Left lung (tissue), 10 donors: Measurements from ENCODE around the gene CS. TPM values are rescaled to one million over a fixed set of nuclear protein-coding genes. Genes with fewer than 3 reads are reported as not detected.
"Not testable (repeated sequence)": the region's sequence is repeated elsewhere in the genome, so short reads cannot be mapped to it uniquely, and the experiment has no call there.

Experiments used
- ATAC-seq: fragments of 200-7000 bp; cut with Tn5 transposase; one replicate; pipeline ENCODE4 v1.9.1; 2020; ENCODE audit warnings: moderate library complexity
- DNase-seq, 4 donors: peaks; one replicate each; pipeline ENCODE4 v3.0.0-alpha.2; 2013 to 2020
- H3K27ac ChIP-seq, 2 donors: fragments of 200-600 bp; sonication (generic) in 1 of 2; one replicate each; pipeline versions ENCODE4 v1.5.0 to v1.8.0; 2020 to 2021
- H3K27me3 ChIP-seq, 2 donors: fragments of 200-600 bp; sonication (generic) in 1 of 2; one replicate each; pipeline versions ENCODE4 v1.5.0 to v1.8.0; 2020 to 2021
- H3K36me3 ChIP-seq, 2 donors: fragments of 200-600 bp; sonication (generic) in 1 of 2; one replicate each; pipeline versions ENCODE4 v1.5.0 to v1.8.0; 2020 to 2021
- H3K4me1 ChIP-seq, 2 donors: fragments of 200-600 bp; one replicate each; pipeline ENCODE4 v1.8.0; 2021
- H3K4me3 ChIP-seq, 2 donors: fragments of 200-600 bp; sonication (generic) in 1 of 2; one replicate each; pipeline versions ENCODE4 v1.5.0 to v1.8.0; 2020 to 2021; ENCODE audit warnings: mild to moderate bottlenecking in 1 of 2
- H3K9me3 ChIP-seq, 2 donors: fragments of 200-600 bp; sonication (generic) in 1 of 2; one replicate each; pipeline versions ENCODE4 v1.5.0 to v1.8.0; 2020 to 2021
- intact Hi-C, 2 donors: fragments of 100-400 bp; cut with DNase I; formaldehyde crosslinking; loops; one replicate each; pipeline versions ENCODE4 v1.11.2 to v1.14.2; 2022
- polyA plus RNA-seq, 6 donors: library from polyadenylated mRNA; unstranded; fragments of 120-200 nt; gene quantifications; one replicate each; pipeline ENCODE4 v1.2.1, GENCODE V29; 2013; ENCODE audit not compliant: insufficient read length in 6 of 6
- total RNA-seq, 2 donors: library from RNA; stranded (reverse); fragmentation: NEBNext Ultra II Directional; extraction: Animal tissue kit (Norgen Biotek cat#: 25700); gene quantifications; one replicate each; pipeline ENCODE4 v1.2.1, GENCODE V29; 2021
- TF ChIP-seq, protein P1 (sequence below), 2 donors: fragments of 200-600 bp; sonication (generic) in 1 of 2; IDR thresholded peaks; one replicate each; pipeline versions ENCODE4 v1.5.0 to v1.8.0; 2021; ENCODE audit warnings: antibody characterized with exemption in 2 of 2
- donor health status: DM: no; HTN: yes; CAD: no.
- donor health status: DM: no; HTN: no; CAD: no.

Gene CS
- total and polyA plus RNA-seq, 8 donors = 162 to 213 (median 183) TPM

DNA sequence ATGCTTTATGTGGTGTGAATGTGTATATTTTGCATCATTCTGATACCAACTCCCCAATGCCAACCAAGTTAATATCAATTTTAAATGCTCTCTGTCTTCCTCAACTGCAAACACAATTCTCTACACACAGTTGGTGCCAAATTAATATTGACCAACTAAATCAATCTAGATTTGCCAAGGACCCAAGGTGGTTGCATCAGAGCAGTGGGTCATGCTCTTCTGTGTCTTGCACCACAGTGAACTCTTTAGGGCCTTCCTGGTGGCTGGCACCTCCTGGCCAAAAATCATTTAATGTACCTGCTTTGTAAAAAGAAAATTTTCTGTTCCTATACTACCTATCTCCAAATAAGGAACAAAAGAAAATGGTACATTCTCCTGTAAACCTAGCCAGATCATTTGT lies 19.3 kb downstream of the CS start:
- ATAC-seq (no peak), DNase-seq (no peak)
- Histone ChIP-seq H3K4me3 (no peak overlapping the region), H3K4me1 (no peaks in the 10 kb centered on the region), H3K9me3 (no peaks in the 10 kb centered on the region), H3K27ac (no peak overlapping the region), H3K36me3 (peaks cover 0 to 100% of the 10 kb centered on the region in 2 donors), H3K27me3 (no peaks in the 10 kb centered on the region)
- intact Hi-C loops = no loop called here
- TF ChIP-seq, protein P1, sequence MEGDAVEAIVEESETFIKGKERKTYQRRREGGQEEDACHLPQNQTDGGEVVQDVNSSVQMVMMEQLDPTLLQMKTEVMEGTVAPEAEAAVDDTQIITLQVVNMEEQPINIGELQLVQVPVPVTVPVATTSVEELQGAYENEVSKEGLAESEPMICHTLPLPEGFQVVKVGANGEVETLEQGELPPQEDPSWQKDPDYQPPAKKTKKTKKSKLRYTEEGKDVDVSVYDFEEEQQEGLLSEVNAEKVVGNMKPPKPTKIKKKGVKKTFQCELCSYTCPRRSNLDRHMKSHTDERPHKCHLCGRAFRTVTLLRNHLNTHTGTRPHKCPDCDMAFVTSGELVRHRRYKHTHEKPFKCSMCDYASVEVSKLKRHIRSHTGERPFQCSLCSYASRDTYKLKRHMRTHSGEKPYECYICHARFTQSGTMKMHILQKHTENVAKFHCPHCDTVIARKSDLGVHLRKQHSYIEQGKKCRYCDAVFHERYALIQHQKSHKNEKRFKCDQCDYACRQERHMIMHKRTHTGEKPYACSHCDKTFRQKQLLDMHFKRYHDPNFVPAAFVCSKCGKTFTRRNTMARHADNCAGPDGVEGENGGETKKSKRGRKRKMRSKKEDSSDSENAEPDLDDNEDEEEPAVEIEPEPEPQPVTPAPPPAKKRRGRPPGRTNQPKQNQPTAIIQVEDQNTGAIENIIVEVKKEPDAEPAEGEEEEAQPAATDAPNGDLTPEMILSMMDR (IDR thresholded peaks at IDR 0.05) = no peak

DNA sequence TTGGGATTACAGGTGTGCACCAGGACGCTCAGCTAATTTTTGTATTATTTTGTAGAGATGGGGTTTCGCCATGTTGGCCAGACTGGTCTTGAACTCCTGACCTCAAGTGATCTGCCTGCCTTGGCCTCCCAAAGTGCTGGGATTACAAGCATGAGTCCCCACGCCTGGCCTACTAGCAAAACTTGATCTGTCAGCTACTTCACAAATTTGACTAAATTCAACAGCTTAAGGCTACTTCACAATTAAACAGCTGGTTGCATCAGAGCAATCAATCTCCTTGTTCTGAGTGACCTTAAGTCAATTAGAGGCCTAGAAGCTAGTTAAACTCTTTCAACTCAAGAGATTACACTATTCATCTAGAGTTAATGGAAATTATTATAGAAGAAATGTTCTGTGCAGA lies 21.2 kb downstream of the CS start:
- Histone ChIP-seq H3K4me1 (no peaks in the 10 kb centered on the region), H3K9me3 (no peaks in the 10 kb centered on the region), H3K36me3 (peaks cover 0 to 100% of the 10 kb centered on the region in 2 donors), H3K4me3 (no peak overlapping the region), H3K27ac (no peak overlapping the region), H3K27me3 (no peaks in the 10 kb centered on the region)
- no peak for ATAC-seq
- intact Hi-C loops = no loop called here
- TF ChIP-seq, protein P1 (IDR thresholded peaks at IDR 0.05) = no peak
- no peak for DNase-seq

DNA sequence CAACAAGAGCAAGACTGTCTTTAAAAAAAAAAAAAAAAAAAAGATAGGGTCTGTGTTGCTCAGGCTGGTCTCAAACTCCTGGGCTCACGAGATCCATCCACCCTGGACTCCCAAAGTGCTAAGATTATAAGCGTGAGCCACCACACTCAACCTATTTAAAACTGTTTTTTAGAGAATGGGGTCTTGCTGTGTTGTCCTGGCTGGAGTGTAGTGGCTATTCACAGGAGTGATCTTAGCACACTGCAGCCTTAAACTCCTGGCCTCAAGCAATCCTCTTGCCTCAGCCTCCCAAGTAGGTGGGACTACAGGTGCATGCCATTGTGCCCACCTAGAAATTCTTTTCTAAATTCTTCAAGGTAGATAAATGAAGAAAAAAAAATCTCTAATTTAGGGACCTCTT lies 25.8 kb downstream of the CS start:
- intact Hi-C loops = no loop called here
- Histone ChIP-seq H3K36me3 (peaks cover 0 to 91% of the 10 kb centered on the region in 2 donors), H3K4me1 (no peaks in the 10 kb centered on the region), H3K27me3 (no peaks in the 10 kb centered on the region), H3K27ac (no peak overlapping the region), H3K4me3 (no peak overlapping the region), H3K9me3 (no peaks in the 10 kb centered on the region)
- ATAC-seq (no peak), DNase-seq (no peak)
- TF ChIP-seq, protein P1 (IDR thresholded peaks at IDR 0.05) = no peak

DNA sequence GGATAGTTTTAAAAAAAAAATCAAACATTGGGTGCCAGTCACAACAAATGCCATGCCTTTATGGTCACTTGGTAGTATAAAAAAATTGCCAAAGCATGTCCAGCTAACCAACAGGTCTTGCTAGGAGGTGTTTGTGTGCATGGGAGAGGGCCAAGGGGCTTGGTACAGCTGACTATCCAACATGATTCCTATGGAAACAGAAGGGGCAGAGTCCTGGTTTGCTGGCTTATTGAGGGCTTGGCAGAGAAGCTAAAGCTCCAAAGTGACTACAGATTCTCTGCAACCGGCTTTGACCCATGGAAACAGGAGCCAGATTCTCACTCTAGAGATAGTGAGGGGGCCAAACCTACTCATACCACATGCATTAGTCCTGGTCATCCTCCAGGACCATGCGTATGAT lies 27.7 kb downstream of the CS start:
- H3K27ac ChIP-seq, ATAC-seq, H3K4me1 ChIP-seq, H3K27me3 ChIP-seq, intact Hi-C loops, H3K4me3 ChIP-seq, H3K9me3 ChIP-seq, DNase-seq: not testable (repeated sequence)
- H3K36me3 ChIP-seq = peaks cover 0 to 72% of the 10 kb centered on the region in 2 donors

DNA sequence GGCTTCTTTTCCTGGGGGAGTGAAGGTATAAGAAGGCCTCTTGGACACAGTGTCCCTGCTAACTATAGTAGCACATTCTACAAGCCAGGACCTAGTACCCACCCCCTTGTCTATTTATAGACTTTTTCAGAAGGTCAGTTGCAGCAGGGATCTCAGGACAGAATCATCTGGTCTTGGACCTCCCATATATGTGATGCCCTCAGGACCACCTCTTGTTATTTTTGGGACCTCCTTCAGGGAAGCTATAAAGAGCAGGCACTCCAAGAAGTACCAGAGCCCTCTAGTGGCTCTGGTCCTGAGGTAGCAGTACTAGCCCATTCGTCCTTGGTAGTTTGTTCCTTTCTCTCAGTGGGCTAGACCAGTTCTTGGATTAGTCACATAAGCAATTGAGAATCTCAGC lies 29.1 kb downstream of the CS start:
- intact Hi-C loops = no loop called here
- Histone ChIP-seq H3K27me3 (no peaks in the 10 kb centered on the region), H3K9me3 (no peaks in the 10 kb centered on the region), H3K36me3 (peaks cover 0 to 58% of the 10 kb centered on the region in 2 donors), H3K27ac (no peak overlapping the region), H3K4me1 (peaks cover 4 to 13% of the 10 kb centered on the region in 2 donors), H3K4me3 (no peak overlapping the region)
- peak in 1 of 4 donors; percentile 19 for DNase-seq
- TF ChIP-seq, protein P1 (IDR thresholded peaks at IDR 0.05) = no peak
- ATAC-seq = no peak

DNA sequence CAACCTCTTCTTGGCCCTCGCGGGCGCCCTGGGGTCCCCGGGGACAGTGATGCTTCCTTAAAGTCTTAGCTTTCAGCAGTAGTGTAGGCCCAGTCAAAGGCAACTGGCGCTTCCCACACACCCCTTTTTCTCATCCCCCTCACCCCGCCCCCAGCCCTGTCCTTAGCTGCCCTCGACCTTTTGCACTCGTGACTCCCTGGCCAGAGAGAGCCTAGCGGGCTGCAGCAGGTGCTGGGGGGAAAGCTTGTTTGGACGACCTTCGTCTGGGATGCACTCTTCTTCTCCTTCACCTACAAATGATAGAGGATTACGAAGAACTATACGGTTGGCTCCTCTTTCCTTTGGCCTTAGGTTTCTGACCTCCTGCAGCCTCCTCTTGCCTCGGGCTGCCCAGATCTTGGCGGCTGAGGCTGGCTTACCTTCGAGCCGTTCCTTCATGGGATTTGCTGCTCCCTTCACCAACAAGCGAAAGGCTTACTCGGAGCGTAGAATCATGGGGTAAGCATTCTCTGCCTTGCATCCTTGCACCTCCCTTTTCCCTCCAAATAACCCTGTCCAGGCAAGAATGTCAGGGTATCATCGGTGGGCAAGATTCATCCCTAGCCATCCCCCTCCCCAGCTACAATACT lies 32.6 kb downstream of the CS start:
- peak overlapping the region; percentile 93 to 94 for H3K27ac ChIP-seq
- DNase-seq (no peak), ATAC-seq (peak; percentile 19)
- H3K4me3 ChIP-seq = peak overlapping the region; percentile 68 to 79
- H3K36me3 ChIP-seq = peaks cover 0 to 23% of the 10 kb centered on the region in 2 donors
- H3K9me3 ChIP-seq = no peaks in the 10 kb centered on the region
- TF ChIP-seq, protein P1 (IDR thresholded peaks at IDR 0.05) = no peak
- intact Hi-C loops = no loop called here
- H3K27me3 ChIP-seq = no peaks in the 10 kb centered on the region
- H3K4me1 ChIP-seq = peaks cover 4 to 18% of the 10 kb centered on the region in 2 donors
